Measurements from ENCODE around the gene MAPK8. TPM values are rescaled to one million over a fixed set of nuclear protein-coding genes. Genes with fewer than 3 reads are reported as not detected.

The MAPK8 gene
- total and polyA plus RNA-seq, 10 donors: 5.2 to 61.4 (median 37.4) TPM

- intact Hi-C loops (cut with DNase I; ENCODE audit: low total_unique reads): no loop called here
- peaks cover 7 to 39% (median 36%) of the 10 kb centered on the region in 8 donors for H3K9me3 ChIP-seq
- TF ChIP-seq CTCF (IDR thresholded peaks at IDR 0.05 in 8 of 11, conservative IDR thresholded peaks at IDR 0.05 in 3 of 11): no peak
- no peak for TF ChIP-seq POLR2A (IDR thresholded peaks at IDR 0.05)
- TF ChIP-seq POLR2AphosphoS5 (IDR thresholded peaks at IDR 0.05): no peak
- H3K36me3 ChIP-seq: no peaks in the 10 kb centered on the region
- no peak overlapping the region for H3K4me3 ChIP-seq
- H3K27me3 ChIP-seq (replicated peaks in 1 of 7): no peaks in the 10 kb centered on the region
- H3K27ac ChIP-seq: no peak overlapping the region
- H3K4me1 ChIP-seq: no peaks in the 10 kb centered on the region
- no peak for DNase-seq
These were observed 75.5 kb downstream of the MAPK8 start for GRCh38 chr10:48381971-48382370.

- Histone ChIP-seq H3K4me3 (no peak overlapping the region), H3K4me1 (no peaks in the 10 kb centered on the region), H3K27me3 (replicated peaks in 1 of 7) (no peaks in the 10 kb centered on the region), H3K36me3 (no peaks in the 10 kb centered on the region), H3K9me3 (peaks cover 7 to 39% (median 36%) of the 10 kb centered on the region in 8 donors), H3K27ac (no peak overlapping the region)
- intact Hi-C loops (cut with DNase I; ENCODE audit: low total_unique reads): no loop called here
- no peak for DNase-seq
- TF ChIP-seq POLR2AphosphoS5 (IDR thresholded peaks at IDR 0.05) (no peak), CTCF (IDR thresholded peaks at IDR 0.05 in 8 of 11, conservative IDR thresholded peaks at IDR 0.05 in 3 of 11) (no peak), POLR2A (IDR thresholded peaks at IDR 0.05) (no peak)
These were observed 76.5 kb downstream of the MAPK8 start for GRCh38 chr10:48382982-48383381.

GRCh38 chr10:48383393-48383792, 76.9 kb downstream of the MAPK8 start:
- peaks cover 7 to 39% (median 36%) of the 10 kb centered on the region in 8 donors for H3K9me3 ChIP-seq
- no peaks in the 10 kb centered on the region for H3K27me3 ChIP-seq (replicated peaks in 1 of 7)
- no peak overlapping the region for H3K4me3 ChIP-seq
- no peaks in the 10 kb centered on the region for H3K36me3 ChIP-seq
- intact Hi-C loops (cut with DNase I; ENCODE audit: low total_unique reads): no loop called here
- no peak for TF ChIP-seq CTCF (IDR thresholded peaks at IDR 0.05 in 8 of 11, conservative IDR thresholded peaks at IDR 0.05 in 3 of 11)
- no peak for TF ChIP-seq POLR2AphosphoS5 (IDR thresholded peaks at IDR 0.05)
- no peak for TF ChIP-seq POLR2A (IDR thresholded peaks at IDR 0.05)
- no peak for DNase-seq
- no peaks in the 10 kb centered on the region for H3K4me1 ChIP-seq
- H3K27ac ChIP-seq: no peak overlapping the region

GRCh38 chr10:48384699-48384982, 78.2 kb downstream of the MAPK8 start:
- H3K27ac ChIP-seq: no peak overlapping the region
- no peaks in the 10 kb centered on the region for H3K36me3 ChIP-seq
- intact Hi-C loops (cut with DNase I; ENCODE audit: low total_unique reads): no loop called here
- no peaks in the 10 kb centered on the region for H3K27me3 ChIP-seq (replicated peaks in 1 of 7)
- peaks cover 7 to 29% (median 26%) of the 10 kb centered on the region in 8 donors for H3K9me3 ChIP-seq
- no peak for TF ChIP-seq CTCF (IDR thresholded peaks at IDR 0.05 in 8 of 11, conservative IDR thresholded peaks at IDR 0.05 in 3 of 11)
- no peak for TF ChIP-seq POLR2AphosphoS5 (IDR thresholded peaks at IDR 0.05)
- no peak for TF ChIP-seq POLR2A (IDR thresholded peaks at IDR 0.05)
- H3K4me3 ChIP-seq: no peak overlapping the region
- peaks cover 0 to 9% (median 6%) of the 10 kb centered on the region in 6 donors for H3K4me1 ChIP-seq
- DNase-seq: no peak
